Raji (cell line): ENCODE results near the gene EDN2.

Source experiments
- POLR2A ChIP-seq: IDR thresholded peaks from 2 replicates; pipeline ENCODE4 v1.6.1; 2011; ENCODE audit warnings: low read depth, low read length, control low read depth; ENCODE audit not compliant: insufficient read depth

The EDN2 gene

GRCh38 chr1:41496080-41497055 is 11.9 kb upstream of the EDN2 start:
- no peak for TF ChIP-seq POLR2A

- TF ChIP-seq POLR2A: no peak
Observed at GRCh38 chr1:41495210-41495948, 10.9 kb upstream of the EDN2 start.

- no peak for TF ChIP-seq POLR2A
Observed at GRCh38 chr1:41494351-41495209, 10.1 kb upstream of the EDN2 start.

GRCh38 chr1:41493626-41494350 is 9.3 kb upstream of the EDN2 start:
- TF ChIP-seq POLR2A: no peak

- no peak for TF ChIP-seq POLR2A
Observed at GRCh38 chr1:41493117-41493536, 8.6 kb upstream of the EDN2 start.

GRCh38 chr1:41492341-41492848 is 7.9 kb upstream of the EDN2 start:
- no peak for TF ChIP-seq POLR2A

- TF ChIP-seq POLR2A: no peak
Observed at GRCh38 chr1:41490911-41491310, 6.4 kb upstream of the EDN2 start.

GRCh38 chr1:41489561-41489960 is 5.1 kb upstream of the EDN2 start:
- no peak for TF ChIP-seq POLR2A

- TF ChIP-seq POLR2A: no peak
Observed at GRCh38 chr1:41488040-41488951, 3.8 kb upstream of the EDN2 start.

GRCh38 chr1:41487126-41488039 is 2.9 kb upstream of the EDN2 start:
- TF ChIP-seq POLR2A: no peak

- no peak for TF ChIP-seq POLR2A
Observed at GRCh38 chr1:41486371-41487125, 2.1 kb upstream of the EDN2 start.

- TF ChIP-seq POLR2A: no peak
Observed at GRCh38 chr1:41486053-41486370, 1.5 kb upstream of the EDN2 start.
